HL-60 (cell line): ENCODE data around the gene IFRD2.

Experiments used
- DNase-seq, 2 experiments: peaks; one replicate each; pipeline ENCODE4 v3.0.0-alpha.2; 2010 to 2020; ENCODE audit warnings: low read depth in 1 of 2, low spot score in 1 of 2
- H3K27ac ChIP-seq: fragments of 250-450 bp; sonication (Bioruptor Pico); replicated peaks from 2 replicates; pipeline ENCODE4 v1.5.1; 2020; ENCODE audit warnings: mild to moderate bottlenecking, moderate library complexity
- H3K27me3 ChIP-seq: fragments of 250-450 bp; sonication (Bioruptor Pico); 2 replicates; pipeline ENCODE4 v1.5.1; 2021; ENCODE audit warnings: mild to moderate bottlenecking, moderate library complexity; ENCODE audit not compliant: insufficient read depth, poor library complexity, severe bottlenecking
- H3K4me3 ChIP-seq: replicated peaks from 2 replicates; pipeline ENCODE4 v1.5.1; 2011; ENCODE audit warnings: mild to moderate bottlenecking, control low read depth, low read length; ENCODE audit not compliant: insufficient read depth
- GABPA ChIP-seq: IDR thresholded peaks from 2 replicates; pipeline ENCODE4 v1.6.1; 2012; ENCODE audit warnings: low read depth
- POLR2AphosphoS5 ChIP-seq: IDR thresholded peaks from 2 replicates; pipeline ENCODE4 v1.6.1; 2012; ENCODE audit warnings: low read depth
- SPI1 ChIP-seq: IDR thresholded peaks from 2 replicates; pipeline ENCODE4 v1.6.1; 2012; ENCODE audit warnings: low read depth, mild to moderate bottlenecking, borderline replicate concordance
- TF ChIP-seq, protein P1 (sequence below): IDR thresholded peaks from one replicate; pipeline ENCODE4 v1.5.1; 2011; ENCODE audit warnings: low read length, control low read depth, inconsistent platforms; ENCODE audit not compliant: insufficient read depth
- TF ChIP-seq, protein P2 (sequence below): IDR thresholded peaks from 2 replicates; pipeline ENCODE4 v1.6.1; 2012; ENCODE audit warnings: low read depth; ENCODE audit not compliant: insufficient replicate concordance

IFRD2 gene

GRCh38 chr3:50279255-50280016, 12.8 kb downstream of the IFRD2 start:
- Histone ChIP-seq H3K27ac (no peak overlapping the region), H3K27me3 (peaks cover 28% of the 10 kb centered on the region), H3K4me3 (no peak overlapping the region)
- TF ChIP-seq, protein P1, sequence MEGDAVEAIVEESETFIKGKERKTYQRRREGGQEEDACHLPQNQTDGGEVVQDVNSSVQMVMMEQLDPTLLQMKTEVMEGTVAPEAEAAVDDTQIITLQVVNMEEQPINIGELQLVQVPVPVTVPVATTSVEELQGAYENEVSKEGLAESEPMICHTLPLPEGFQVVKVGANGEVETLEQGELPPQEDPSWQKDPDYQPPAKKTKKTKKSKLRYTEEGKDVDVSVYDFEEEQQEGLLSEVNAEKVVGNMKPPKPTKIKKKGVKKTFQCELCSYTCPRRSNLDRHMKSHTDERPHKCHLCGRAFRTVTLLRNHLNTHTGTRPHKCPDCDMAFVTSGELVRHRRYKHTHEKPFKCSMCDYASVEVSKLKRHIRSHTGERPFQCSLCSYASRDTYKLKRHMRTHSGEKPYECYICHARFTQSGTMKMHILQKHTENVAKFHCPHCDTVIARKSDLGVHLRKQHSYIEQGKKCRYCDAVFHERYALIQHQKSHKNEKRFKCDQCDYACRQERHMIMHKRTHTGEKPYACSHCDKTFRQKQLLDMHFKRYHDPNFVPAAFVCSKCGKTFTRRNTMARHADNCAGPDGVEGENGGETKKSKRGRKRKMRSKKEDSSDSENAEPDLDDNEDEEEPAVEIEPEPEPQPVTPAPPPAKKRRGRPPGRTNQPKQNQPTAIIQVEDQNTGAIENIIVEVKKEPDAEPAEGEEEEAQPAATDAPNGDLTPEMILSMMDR: no peak
- TF ChIP-seq GABPA (no peak), SPI1 (no peak), POLR2AphosphoS5 (no peak)
- TF ChIP-seq, protein P2, sequence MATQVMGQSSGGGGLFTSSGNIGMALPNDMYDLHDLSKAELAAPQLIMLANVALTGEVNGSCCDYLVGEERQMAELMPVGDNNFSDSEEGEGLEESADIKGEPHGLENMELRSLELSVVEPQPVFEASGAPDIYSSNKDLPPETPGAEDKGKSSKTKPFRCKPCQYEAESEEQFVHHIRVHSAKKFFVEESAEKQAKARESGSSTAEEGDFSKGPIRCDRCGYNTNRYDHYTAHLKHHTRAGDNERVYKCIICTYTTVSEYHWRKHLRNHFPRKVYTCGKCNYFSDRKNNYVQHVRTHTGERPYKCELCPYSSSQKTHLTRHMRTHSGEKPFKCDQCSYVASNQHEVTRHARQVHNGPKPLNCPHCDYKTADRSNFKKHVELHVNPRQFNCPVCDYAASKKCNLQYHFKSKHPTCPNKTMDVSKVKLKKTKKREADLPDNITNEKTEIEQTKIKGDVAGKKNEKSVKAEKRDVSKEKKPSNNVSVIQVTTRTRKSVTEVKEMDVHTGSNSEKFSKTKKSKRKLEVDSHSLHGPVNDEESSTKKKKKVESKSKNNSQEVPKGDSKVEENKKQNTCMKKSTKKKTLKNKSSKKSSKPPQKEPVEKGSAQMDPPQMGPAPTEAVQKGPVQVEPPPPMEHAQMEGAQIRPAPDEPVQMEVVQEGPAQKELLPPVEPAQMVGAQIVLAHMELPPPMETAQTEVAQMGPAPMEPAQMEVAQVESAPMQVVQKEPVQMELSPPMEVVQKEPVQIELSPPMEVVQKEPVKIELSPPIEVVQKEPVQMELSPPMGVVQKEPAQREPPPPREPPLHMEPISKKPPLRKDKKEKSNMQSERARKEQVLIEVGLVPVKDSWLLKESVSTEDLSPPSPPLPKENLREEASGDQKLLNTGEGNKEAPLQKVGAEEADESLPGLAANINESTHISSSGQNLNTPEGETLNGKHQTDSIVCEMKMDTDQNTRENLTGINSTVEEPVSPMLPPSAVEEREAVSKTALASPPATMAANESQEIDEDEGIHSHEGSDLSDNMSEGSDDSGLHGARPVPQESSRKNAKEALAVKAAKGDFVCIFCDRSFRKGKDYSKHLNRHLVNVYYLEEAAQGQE: no peak
- DNase-seq: no peak

DNA sequence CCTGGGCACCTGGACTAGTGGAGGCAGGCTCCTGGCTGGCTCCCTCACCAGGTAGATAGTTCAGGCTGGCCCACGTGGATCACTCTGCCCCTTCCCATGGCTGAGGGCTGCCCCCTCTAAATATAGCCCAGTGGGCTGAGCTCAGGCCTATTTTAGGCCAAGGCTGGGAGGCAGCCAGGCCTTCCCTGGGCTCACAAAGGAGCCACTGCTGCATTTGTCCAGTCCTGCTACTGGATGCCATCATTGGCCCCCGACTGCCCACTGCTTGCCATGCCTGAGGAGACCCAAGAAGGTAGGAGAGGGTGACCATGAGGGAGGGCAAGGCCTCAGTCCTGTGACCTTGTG, 13.4 kb downstream of the IFRD2 start, which contains the start of gene LSMEM2:
Gene LSMEM2, plus strand, starts transcription at position 208 of the 345 bp plus-strand sequence. Its CDS starts 27 bp downstream, at position 235.
- Histone ChIP-seq H3K27me3 (peaks cover 32% of the 10 kb centered on the region), H3K4me3 (no peak within 1 kb of the TSS), H3K27ac (no peak within 1 kb of the TSS)
- DNase-seq: no peak
- TF ChIP-seq SPI1 (no peak), GABPA (no peak), POLR2AphosphoS5 (no peak)
- TF ChIP-seq, protein P2: no peak
- TF ChIP-seq, protein P1: no peak

- Histone ChIP-seq H3K27me3 (peaks cover 34% of the 10 kb centered on the region), H3K4me3 (no peak overlapping the region), H3K27ac (no peak overlapping the region)
- TF ChIP-seq POLR2AphosphoS5 (no peak), GABPA (no peak), SPI1 (no peak)
- TF ChIP-seq, protein P1: no peak
- TF ChIP-seq, protein P2: no peak
- no peak for DNase-seq
Observed at GRCh38 chr3:50278123-50278879, 13.9 kb downstream of the IFRD2 start.
